ENCODE data around the gene BEAN1.
"Not testable (repeated sequence)": the region's sequence is repeated elsewhere in the genome, so short reads cannot be mapped to it uniquely, and the experiment has no call there.

BEAN1 gene

DNA sequence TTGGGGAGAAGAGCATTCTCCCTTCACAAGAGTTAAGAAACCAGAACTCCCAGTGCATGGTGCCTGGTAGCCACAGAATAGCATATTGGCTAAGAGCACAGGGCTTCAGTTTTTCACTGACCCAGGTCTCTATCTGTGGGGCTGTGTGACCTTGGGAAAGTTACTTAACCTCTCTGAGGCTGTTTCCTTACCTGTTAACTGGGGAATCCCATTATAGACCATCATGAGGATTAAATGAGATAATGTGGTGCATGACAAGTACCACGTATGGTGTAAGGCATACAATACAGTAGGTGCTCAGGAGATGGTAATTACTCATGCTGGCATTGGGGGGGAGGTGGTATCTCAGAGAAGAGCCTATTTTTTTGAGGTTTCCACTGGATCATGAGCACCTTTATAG, 33.6 kb downstream of the BEAN1 start:
- no peaks in the 10 kb centered on the region for H3K36me3 ChIP-seq (ENCODE audit: control insufficient read depth in 2 of 2, insufficient read depth in 2 of 2, low read length in 2 of 2)
- no peak overlapping the region for H3K9ac ChIP-seq (ENCODE audit: low read length in 2 of 2)
- peaks cover 24 to 25% of the 10 kb centered on the region in 2 donors for H3K27me3 ChIP-seq (ENCODE audit: control insufficient read depth in 1 of 2, insufficient read depth in 2 of 2, low read length in 2 of 2)
- H3K4me1 ChIP-seq (ENCODE audit: control insufficient read depth, insufficient read depth, low read length), result no peaks in the 10 kb centered on the region
- H3K4me3 ChIP-seq (ENCODE audit: low read length in 2 of 2), result no peak overlapping the region
- H3K27ac ChIP-seq (ENCODE audit: low read length), result no peak overlapping the region
- H3K9me3 ChIP-seq (ENCODE audit: control insufficient read depth in 2 of 2, low read length in 2 of 2), result no peaks in the 10 kb centered on the region

DNA sequence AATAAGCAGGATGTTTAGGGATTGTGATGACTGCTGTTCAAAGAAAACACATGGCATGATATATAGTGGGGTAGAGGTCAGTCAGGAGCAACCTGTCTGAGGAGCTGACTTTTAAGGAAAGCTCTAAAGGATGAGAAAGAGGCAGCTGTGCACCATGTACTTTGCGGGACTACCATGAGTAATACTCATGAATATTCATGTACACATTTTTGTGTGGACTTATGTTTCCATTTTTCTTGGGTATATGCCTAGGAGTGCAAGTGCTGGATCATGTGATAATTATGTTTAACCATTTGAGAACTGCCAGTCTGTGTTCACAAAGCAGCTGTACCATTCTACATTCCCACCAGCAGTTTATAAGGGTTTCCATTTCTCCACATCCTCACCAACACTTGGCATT, 35.8 kb downstream of the BEAN1 start:
- Histone ChIP-seq H3K4me3 (ENCODE audit: low read length in 2 of 2) (no peak overlapping the region), H3K4me1 (ENCODE audit: control insufficient read depth, insufficient read depth, low read length) (no peaks in the 10 kb centered on the region), H3K9me3 (ENCODE audit: control insufficient read depth in 2 of 2, low read length in 2 of 2) (peaks cover 0 to 4% of the 10 kb centered on the region in 2 donors), H3K27me3 (ENCODE audit: control insufficient read depth in 1 of 2, insufficient read depth in 2 of 2, low read length in 2 of 2) (peaks cover 18 to 26% of the 10 kb centered on the region in 2 donors), H3K9ac (ENCODE audit: low read length in 2 of 2) (no peak overlapping the region), H3K36me3 (ENCODE audit: control insufficient read depth in 2 of 2, insufficient read depth in 2 of 2, low read length in 2 of 2) (no peaks in the 10 kb centered on the region), H3K27ac (ENCODE audit: low read length) (no peak overlapping the region)

DNA sequence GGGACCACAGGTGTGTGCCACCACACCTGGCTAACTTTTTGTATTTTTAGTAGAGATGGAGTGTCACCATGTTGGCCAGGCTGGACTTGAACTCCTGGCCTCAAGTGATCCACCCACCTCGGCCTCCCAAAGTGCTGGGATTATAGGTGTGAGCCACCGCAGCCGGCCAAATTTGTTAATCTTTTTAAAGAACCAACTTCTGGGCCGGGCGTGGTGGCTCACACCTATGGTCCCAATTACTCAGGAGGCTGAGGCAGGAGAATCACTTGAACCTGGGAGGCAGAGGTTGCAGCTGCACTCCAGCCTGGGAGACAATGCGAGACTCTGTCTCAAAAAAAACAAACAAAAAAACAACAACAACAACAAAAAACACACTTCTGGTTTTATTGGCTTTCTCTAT, 38.9 kb downstream of the BEAN1 start:
- not testable (repeated sequence) for H3K27me3 ChIP-seq (ENCODE audit: control insufficient read depth in 1 of 2, insufficient read depth in 2 of 2, low read length in 2 of 2); H3K27ac ChIP-seq (ENCODE audit: low read length); H3K9me3 ChIP-seq (ENCODE audit: control insufficient read depth in 2 of 2, low read length in 2 of 2); H3K36me3 ChIP-seq (ENCODE audit: control insufficient read depth in 2 of 2, insufficient read depth in 2 of 2, low read length in 2 of 2); H3K4me3 ChIP-seq (ENCODE audit: low read length in 2 of 2); H3K9ac ChIP-seq (ENCODE audit: low read length in 2 of 2); H3K4me1 ChIP-seq (ENCODE audit: control insufficient read depth, insufficient read depth, low read length)

DNA sequence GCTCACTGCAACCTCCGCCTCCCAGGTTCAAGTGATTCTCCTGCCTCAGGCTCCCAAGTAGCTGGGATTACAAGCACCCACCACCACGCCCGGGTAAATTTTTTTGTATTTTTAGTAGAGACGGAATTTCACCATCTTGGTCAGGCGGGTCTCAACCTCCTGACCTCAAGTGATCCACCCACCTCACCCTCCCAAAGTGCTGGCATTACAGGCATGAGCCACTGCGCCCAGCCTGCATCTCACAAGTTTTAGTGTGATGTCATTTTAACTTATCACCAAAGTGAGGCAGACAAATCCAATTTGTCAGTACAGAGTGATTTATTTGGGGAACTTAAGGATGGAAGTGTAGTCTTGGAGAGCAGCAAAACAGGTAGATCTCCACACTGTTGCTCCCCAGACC, 39.5 kb downstream of the BEAN1 start:
- H3K4me1 ChIP-seq (ENCODE audit: control insufficient read depth, insufficient read depth, low read length); H3K9ac ChIP-seq (ENCODE audit: low read length in 2 of 2); H3K36me3 ChIP-seq (ENCODE audit: control insufficient read depth in 2 of 2, insufficient read depth in 2 of 2, low read length in 2 of 2); H3K4me3 ChIP-seq (ENCODE audit: low read length in 2 of 2); H3K9me3 ChIP-seq (ENCODE audit: control insufficient read depth in 2 of 2, low read length in 2 of 2); H3K27me3 ChIP-seq (ENCODE audit: control insufficient read depth in 1 of 2, insufficient read depth in 2 of 2, low read length in 2 of 2); H3K27ac ChIP-seq (ENCODE audit: low read length): not testable (repeated sequence)

DNA sequence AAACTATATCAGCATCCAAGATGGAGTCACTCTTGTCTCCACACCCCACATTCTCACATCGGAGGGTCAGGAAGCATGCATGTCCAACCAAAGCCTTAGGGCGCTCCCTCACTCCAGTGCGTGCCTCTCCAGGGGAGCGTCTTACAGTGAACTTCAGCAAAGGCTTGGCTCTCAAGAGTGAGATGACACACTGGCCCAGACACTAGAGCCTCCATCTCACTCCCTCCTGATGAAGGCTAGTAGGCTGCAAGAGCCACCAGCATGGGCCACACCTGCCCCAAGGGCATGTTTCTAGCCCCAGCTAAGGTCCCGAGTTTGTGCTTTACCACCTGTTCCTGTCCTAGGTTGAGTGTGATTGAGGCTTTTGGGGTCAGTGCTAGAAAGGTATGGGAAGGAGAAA, 40.5 kb downstream of the BEAN1 start:
- Histone ChIP-seq H3K36me3 (ENCODE audit: control insufficient read depth in 2 of 2, insufficient read depth in 2 of 2, low read length in 2 of 2) (peaks cover 0 to 2% of the 10 kb centered on the region in 2 donors), H3K9me3 (ENCODE audit: control insufficient read depth in 2 of 2, low read length in 2 of 2) (peaks cover 0 to 4% of the 10 kb centered on the region in 2 donors), H3K4me3 (ENCODE audit: low read length in 2 of 2) (no peak overlapping the region), H3K27me3 (ENCODE audit: control insufficient read depth in 1 of 2, insufficient read depth in 2 of 2, low read length in 2 of 2) (peaks cover 0 to 2% of the 10 kb centered on the region in 2 donors), H3K4me1 (ENCODE audit: control insufficient read depth, insufficient read depth, low read length) (no peaks in the 10 kb centered on the region), H3K27ac (ENCODE audit: low read length) (no peak overlapping the region), H3K9ac (ENCODE audit: low read length in 2 of 2) (no peak overlapping the region)

DNA sequence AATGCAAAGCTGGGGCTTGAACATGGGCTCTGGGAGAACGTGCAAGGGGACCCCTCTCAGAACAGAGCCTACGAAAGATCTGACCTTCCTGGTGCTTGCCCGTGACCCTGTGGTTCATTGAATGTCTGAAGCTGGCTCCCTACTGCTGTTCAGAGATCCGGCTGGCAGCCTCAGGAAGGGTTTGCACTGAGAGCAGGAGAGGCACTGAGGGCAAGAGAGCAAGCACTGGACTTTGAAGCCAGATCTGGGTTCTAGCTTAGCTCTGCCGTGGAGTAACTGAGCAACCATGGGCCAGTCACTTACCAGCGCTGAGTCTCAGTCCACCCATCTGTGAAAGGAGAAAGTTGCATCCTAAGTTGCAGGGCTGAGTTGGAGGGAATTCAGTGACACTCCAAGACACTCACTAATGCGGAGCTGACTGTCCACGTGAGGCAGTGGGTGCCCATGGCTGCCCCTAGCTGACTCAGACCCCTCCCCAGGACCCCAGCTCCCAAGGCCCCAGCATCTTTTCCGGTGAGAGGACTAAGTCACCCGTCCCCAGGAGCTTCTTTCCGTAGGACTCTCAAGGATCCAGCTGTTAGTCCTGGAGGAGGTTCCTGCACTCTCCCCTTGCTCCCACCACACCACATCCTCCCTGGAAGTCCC, 41.3 kb downstream of the BEAN1 start:
- Histone ChIP-seq H3K4me1 (ENCODE audit: control insufficient read depth, insufficient read depth, low read length) (no peaks in the 10 kb centered on the region), H3K9me3 (ENCODE audit: control insufficient read depth in 2 of 2, low read length in 2 of 2) (peaks cover 0 to 4% of the 10 kb centered on the region in 2 donors), H3K27me3 (ENCODE audit: control insufficient read depth in 1 of 2, insufficient read depth in 2 of 2, low read length in 2 of 2) (peaks cover 0 to 2% of the 10 kb centered on the region in 2 donors), H3K27ac (ENCODE audit: low read length) (no peak overlapping the region), H3K4me3 (ENCODE audit: low read length in 2 of 2) (no peak overlapping the region), H3K36me3 (ENCODE audit: control insufficient read depth in 2 of 2, insufficient read depth in 2 of 2, low read length in 2 of 2) (peaks cover 0 to 2% of the 10 kb centered on the region in 2 donors), H3K9ac (ENCODE audit: low read length in 2 of 2) (no peak overlapping the region)

DNA sequence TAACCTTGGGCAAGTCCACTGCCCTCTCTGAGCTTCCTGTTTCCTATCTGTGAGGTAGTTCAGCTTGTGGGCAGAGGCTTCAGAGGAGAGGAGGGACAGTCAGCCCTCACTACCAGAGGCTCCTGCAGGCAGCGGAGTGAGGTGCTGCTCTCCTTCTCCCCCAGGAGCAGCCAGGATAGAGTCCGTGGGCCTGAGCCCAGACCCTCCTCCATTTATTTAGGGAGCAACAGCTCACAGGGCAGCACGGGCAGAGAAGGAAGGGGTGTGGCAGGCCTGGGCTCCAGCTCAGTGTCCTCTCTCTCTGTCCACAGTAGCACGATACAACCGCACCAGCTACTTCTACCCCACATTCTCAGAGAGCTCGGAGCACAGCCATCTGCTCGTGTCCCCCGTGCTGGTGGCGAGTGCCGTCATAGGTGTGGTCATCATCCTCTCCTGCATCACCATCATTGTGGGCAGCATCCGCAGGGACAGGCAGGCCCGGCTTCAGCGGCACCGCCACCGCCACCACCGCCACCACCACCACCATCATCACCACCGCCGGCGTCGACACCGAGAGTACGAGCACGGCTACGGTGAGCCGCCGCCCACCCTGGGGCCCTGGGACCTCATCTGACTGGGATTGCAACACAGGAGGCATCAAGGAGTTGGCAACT, 42.3 kb downstream of the BEAN1 start:
- Histone ChIP-seq H3K36me3 (ENCODE audit: control insufficient read depth in 2 of 2, insufficient read depth in 2 of 2, low read length in 2 of 2) (peaks cover 0 to 2% of the 10 kb centered on the region in 2 donors), H3K4me3 (ENCODE audit: low read length in 2 of 2) (no peak overlapping the region), H3K27me3 (ENCODE audit: control insufficient read depth in 1 of 2, insufficient read depth in 2 of 2, low read length in 2 of 2) (peaks cover 2% of the 10 kb centered on the region in 2 donors), H3K9ac (ENCODE audit: low read length in 2 of 2) (no peak overlapping the region), H3K27ac (ENCODE audit: low read length) (no peak overlapping the region), H3K4me1 (ENCODE audit: control insufficient read depth, insufficient read depth, low read length) (no peaks in the 10 kb centered on the region), H3K9me3 (ENCODE audit: control insufficient read depth in 2 of 2, low read length in 2 of 2) (peaks cover 0 to 4% of the 10 kb centered on the region in 2 donors)

DNA sequence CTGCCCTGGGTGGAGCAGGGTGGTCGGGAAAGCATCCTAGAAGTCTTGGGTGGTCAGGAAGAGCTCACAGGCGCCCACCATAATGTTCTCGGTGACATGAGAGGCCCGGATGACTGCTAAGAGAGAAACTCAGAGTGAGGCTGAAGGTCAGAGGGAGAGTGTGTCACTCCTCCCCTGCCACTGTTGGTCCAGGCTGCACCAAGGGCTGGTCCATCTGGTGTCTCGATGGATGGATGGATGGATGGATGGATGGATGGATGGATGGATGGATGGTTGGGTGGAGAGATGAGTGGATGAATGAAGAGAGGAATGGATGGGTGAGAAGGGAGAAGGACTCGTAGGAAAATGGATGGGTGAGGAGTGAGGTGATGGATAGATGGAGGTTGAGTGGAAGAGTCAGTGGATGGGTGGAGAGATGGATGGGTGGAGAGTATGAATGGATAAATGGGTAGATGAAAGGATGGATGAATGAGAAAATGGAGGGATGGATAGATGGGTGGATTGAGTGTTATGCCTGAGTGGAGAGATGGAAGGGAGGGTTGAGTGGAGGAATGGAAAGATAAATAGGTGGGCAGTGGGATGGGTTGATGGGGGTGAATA, 43.0 kb downstream of the BEAN1 start:
- Histone ChIP-seq H3K27me3 (ENCODE audit: control insufficient read depth in 1 of 2, insufficient read depth in 2 of 2, low read length in 2 of 2) (peaks cover 2% of the 10 kb centered on the region in 2 donors), H3K27ac (ENCODE audit: low read length) (no peak overlapping the region), H3K4me3 (ENCODE audit: low read length in 2 of 2) (no peak overlapping the region), H3K9ac (ENCODE audit: low read length in 2 of 2) (no peak overlapping the region), H3K4me1 (ENCODE audit: control insufficient read depth, insufficient read depth, low read length) (no peaks in the 10 kb centered on the region), H3K9me3 (ENCODE audit: control insufficient read depth in 2 of 2, low read length in 2 of 2) (peaks cover 0 to 4% of the 10 kb centered on the region in 2 donors), H3K36me3 (ENCODE audit: control insufficient read depth in 2 of 2, insufficient read depth in 2 of 2, low read length in 2 of 2) (peaks cover 0 to 2% of the 10 kb centered on the region in 2 donors)

DNA sequence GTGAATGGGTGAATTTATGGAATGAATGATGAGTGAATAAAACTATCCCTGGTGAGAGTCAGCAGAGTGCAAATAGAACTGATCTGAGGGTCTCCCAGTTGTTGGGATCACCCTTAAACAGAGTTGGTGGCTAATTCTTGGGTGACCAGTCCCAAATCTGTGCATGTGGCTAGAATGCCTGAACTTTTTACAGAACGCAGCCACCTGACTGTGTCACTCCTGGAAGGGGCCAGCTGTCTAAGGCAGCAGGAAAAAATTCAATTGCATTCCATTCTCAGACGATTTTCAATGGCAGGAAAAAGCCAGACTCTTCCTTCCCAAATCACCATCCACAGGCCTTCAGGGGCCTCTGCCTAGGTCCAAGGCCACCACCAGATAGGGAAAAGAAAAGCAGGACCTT, 43.5 kb downstream of the BEAN1 start:
- Histone ChIP-seq H3K9me3 (ENCODE audit: control insufficient read depth in 2 of 2, low read length in 2 of 2) (peaks cover 0 to 4% of the 10 kb centered on the region in 2 donors), H3K4me1 (ENCODE audit: control insufficient read depth, insufficient read depth, low read length) (no peaks in the 10 kb centered on the region), H3K9ac (ENCODE audit: low read length in 2 of 2) (no peak overlapping the region), H3K4me3 (ENCODE audit: low read length in 2 of 2) (no peak overlapping the region), H3K36me3 (ENCODE audit: control insufficient read depth in 2 of 2, insufficient read depth in 2 of 2, low read length in 2 of 2) (peaks cover 0 to 2% of the 10 kb centered on the region in 2 donors), H3K27me3 (ENCODE audit: control insufficient read depth in 1 of 2, insufficient read depth in 2 of 2, low read length in 2 of 2) (peaks cover 2 to 5% of the 10 kb centered on the region in 2 donors), H3K27ac (ENCODE audit: low read length) (no peak overlapping the region)

DNA sequence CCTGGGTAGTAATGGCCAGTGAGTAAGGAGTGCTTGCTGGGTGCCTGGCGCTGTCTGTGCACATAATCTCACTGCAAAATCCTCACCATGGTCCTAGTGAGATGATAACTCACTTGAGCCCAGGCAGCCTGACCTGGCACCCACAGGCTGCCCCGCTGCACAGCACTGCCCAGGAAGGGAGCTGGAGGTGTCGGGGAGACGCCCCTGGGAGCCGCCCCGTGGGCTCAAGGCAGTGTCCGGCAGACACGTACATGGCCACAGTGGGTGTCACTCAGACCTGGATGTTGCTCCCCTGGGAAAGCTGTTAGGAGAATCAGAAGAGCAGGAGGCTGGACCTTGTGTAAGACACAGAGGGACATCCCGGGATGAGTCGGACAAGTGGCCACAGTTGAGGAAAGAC, 44.2 kb downstream of the BEAN1 start:
- Histone ChIP-seq H3K27ac (ENCODE audit: low read length) (no peak overlapping the region), H3K36me3 (ENCODE audit: control insufficient read depth in 2 of 2, insufficient read depth in 2 of 2, low read length in 2 of 2) (peaks cover 0 to 2% of the 10 kb centered on the region in 2 donors), H3K9ac (ENCODE audit: low read length in 2 of 2) (no peak overlapping the region), H3K4me1 (ENCODE audit: control insufficient read depth, insufficient read depth, low read length) (no peaks in the 10 kb centered on the region), H3K9me3 (ENCODE audit: control insufficient read depth in 2 of 2, low read length in 2 of 2) (peaks cover 0 to 4% of the 10 kb centered on the region in 2 donors), H3K4me3 (ENCODE audit: low read length in 2 of 2) (no peak overlapping the region), H3K27me3 (ENCODE audit: control insufficient read depth in 1 of 2, insufficient read depth in 2 of 2, low read length in 2 of 2) (peaks cover 4 to 5% of the 10 kb centered on the region in 2 donors)
